SK-N-MC (cell line): ENCODE measurements around the gene PLCB3.
A peak's percentile ranks its signal among the peaks of the same experiment; 100 is the strongest.

Experiments
- DNase-seq: peaks from one replicate; pipeline ENCODE4 v3.0.0-alpha.2; 2011; ENCODE audit warnings: low read depth, low spot score
- H3K27ac ChIP-seq: fragments of 200-600 bp; sonication (generic); 2 replicates; pipeline ENCODE4 v1.5.1; 2016; ENCODE audit warnings: mixed run types
- H3K36me3 ChIP-seq: fragments of 200-600 bp; sonication (generic); 2 replicates; pipeline ENCODE4 v1.6.1; 2017; ENCODE audit warnings: antibody characterized with exemption, low read length, mixed read lengths; ENCODE audit not compliant: insufficient read depth
- H3K4me3 ChIP-seq: fragments of 200-600 bp; sonication (generic); 2 replicates; pipeline ENCODE4 v1.5.1; 2016
- H3K9ac ChIP-seq: fragments of 200-600 bp; sonication (generic); 2 replicates; pipeline ENCODE4 v1.8.0; 2017; ENCODE audit warnings: mixed run types, mixed read lengths; ENCODE audit not compliant: insufficient read length
- H3K9me3 ChIP-seq: fragments of 200-600 bp; sonication (generic); 2 replicates; pipeline ENCODE4 v1.6.1; 2017; ENCODE audit warnings: low read depth, mild to moderate bottlenecking, antibody characterized with exemption, low read length, moderate library complexity, mixed read lengths
- EZH2 ChIP-seq: fragments of 200-600 bp; sonication (generic); IDR thresholded peaks from one replicate; pipeline ENCODE4 v1.6.1; 2017; ENCODE audit warnings: antibody characterized with exemption
- FOXP2 ChIP-seq: optimal IDR thresholded peaks from 2 replicates; pipeline ENCODE3; 2011; ENCODE audit warnings: mild to moderate bottlenecking, moderate library complexity; ENCODE audit not compliant: insufficient read depth; ENCODE audit errors: extremely low read length, control extremely low read depth
- POLR2AphosphoS5 ChIP-seq: IDR thresholded peaks from 2 replicates; pipeline ENCODE4 v1.6.1; 2012; ENCODE audit warnings: mild to moderate bottlenecking, low read depth, low read length, borderline replicate concordance

The PLCB3 gene

GRCh38 chr11:64268025-64268892 lies 16.9 kb downstream of the PLCB3 start:
- Histone ChIP-seq H3K9ac (peak overlapping the region; percentile 92), H3K9me3 (no peaks in the 10 kb centered on the region), H3K27ac (peak overlapping the region; percentile 95), H3K4me3 (peak overlapping the region; percentile 80), H3K36me3 (peaks cover 12% of the 10 kb centered on the region; the same call in 1 of the 2 replicates)
- TF ChIP-seq POLR2AphosphoS5 (no peak), FOXP2 (no peak), EZH2 (no peak)
- DNase-seq, result no peak

- Histone ChIP-seq H3K9ac (peak overlapping the region; percentile 92), H3K4me3 (peak overlapping the region; percentile 80), H3K36me3 (peaks cover 5% of the 10 kb centered on the region; the same call in 1 of the 2 replicates), H3K9me3 (no peaks in the 10 kb centered on the region), H3K27ac (peak overlapping the region; percentile 95)
- TF ChIP-seq FOXP2 (no peak), EZH2 (no peak), POLR2AphosphoS5 (no peak)
- DNase-seq, result no peak
Measured at GRCh38 chr11:64268893-64269539, 17.7 kb downstream of the PLCB3 start.

- Histone ChIP-seq H3K36me3 (peaks cover 4% of the 10 kb centered on the region; the same call in 1 of the 2 replicates), H3K4me3 (peak overlapping the region; percentile 80), H3K27ac (peak overlapping the region; percentile 95), H3K9ac (peak overlapping the region; percentile 92), H3K9me3 (no peaks in the 10 kb centered on the region)
- no peak for TF ChIP-seq FOXP2
- peak; percentile 78; the same call in 1 of the 2 replicates for TF ChIP-seq POLR2AphosphoS5
- DNase-seq, result peak; percentile 98
Measured at GRCh38 chr11:64269540-64270220, 18.4 kb downstream of the PLCB3 start.

- H3K9me3 ChIP-seq, result no peaks in the 10 kb centered on the region
- no peak overlapping the region for H3K4me3 ChIP-seq
- no peak for DNase-seq
- H3K27ac ChIP-seq, result no peak overlapping the region
- no peak overlapping the region for H3K9ac ChIP-seq
- H3K36me3 ChIP-seq, result no peaks in the 10 kb centered on the region; the same call in 1 of the 2 replicates
- TF ChIP-seq POLR2AphosphoS5 (no peak), EZH2 (no peak), FOXP2 (no peak)
Measured at GRCh38 chr11:64275031-64275800, 23.9 kb downstream of the PLCB3 start.

- no peak for TF ChIP-seq POLR2AphosphoS5
- TF ChIP-seq EZH2, result no peak
- TF ChIP-seq FOXP2, result no peak
- H3K4me3 ChIP-seq, result no peak overlapping the region
- no peak overlapping the region for H3K9ac ChIP-seq
- no peak for DNase-seq
- H3K9me3 ChIP-seq, result no peaks in the 10 kb centered on the region
- H3K27ac ChIP-seq, result no peak overlapping the region
- no peaks in the 10 kb centered on the region; the same call in 1 of the 2 replicates for H3K36me3 ChIP-seq
Measured at GRCh38 chr11:64275841-64276240, 24.5 kb downstream of the PLCB3 start.

- Histone ChIP-seq H3K36me3 (no peaks in the 10 kb centered on the region; the same call in 1 of the 2 replicates), H3K9ac (no peak overlapping the region), H3K9me3 (no peaks in the 10 kb centered on the region), H3K4me3 (no peak overlapping the region), H3K27ac (no peak overlapping the region)
- no peak for DNase-seq
- TF ChIP-seq EZH2 (no peak), FOXP2 (no peak), POLR2AphosphoS5 (no peak)
Measured at GRCh38 chr11:64276653-64277431, 25.5 kb downstream of the PLCB3 start.

- Histone ChIP-seq H3K9ac (no peak overlapping the region), H3K9me3 (no peaks in the 10 kb centered on the region), H3K4me3 (no peak overlapping the region), H3K27ac (no peak overlapping the region), H3K36me3 (no peaks in the 10 kb centered on the region; the same call in 1 of the 2 replicates)
- TF ChIP-seq POLR2AphosphoS5 (no peak), EZH2 (no peak), FOXP2 (no peak)
- no peak for DNase-seq
Measured at GRCh38 chr11:64278576-64279190, 27.4 kb downstream of the PLCB3 start.
